ENCODE results near the gene CCDC177.

Gene CCDC177

DNA sequence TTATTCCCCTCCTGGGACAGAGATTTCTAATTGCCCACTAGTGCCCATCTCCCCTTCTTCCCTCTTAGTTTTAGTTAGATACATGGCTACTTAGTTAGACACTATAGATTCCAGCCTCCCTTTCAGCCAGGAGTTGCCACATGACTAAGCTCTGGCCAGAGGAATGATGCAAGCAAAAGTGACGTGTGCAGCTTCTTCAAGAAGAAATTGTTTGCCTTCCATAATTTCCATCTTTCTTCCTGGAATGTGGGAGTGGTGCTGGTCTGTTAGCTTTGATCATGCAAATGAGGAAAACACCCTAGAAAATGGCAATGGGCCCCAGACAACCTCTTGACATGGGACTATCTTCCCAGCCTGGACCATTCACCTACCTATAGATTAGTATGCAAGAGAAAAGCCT lies 21.4 kb downstream of the CCDC177 start:
- H3K79me1 ChIP-seq (replicated peaks; ENCODE audit: low read length, poor library complexity, severe bottlenecking) = no peaks in the 10 kb centered on the region
- no peak overlapping the region for H2BK5ac ChIP-seq (ENCODE audit: low read depth, low read length, poor library complexity, severe bottlenecking)
- H3K27ac ChIP-seq (ENCODE audit: low read length, poor library complexity, severe bottlenecking) = no peak overlapping the region
- H3K4me2 ChIP-seq (ENCODE audit: low read length, poor library complexity, severe bottlenecking) = no peak overlapping the region
- no peak overlapping the region for H3K9ac ChIP-seq (ENCODE audit: low read length)
- H2BK120ac ChIP-seq (ENCODE audit: low read depth, low read length) = no peak overlapping the region
- no peak overlapping the region for H3K4ac ChIP-seq (ENCODE audit: low read depth in 1 of 2, low read length in 2 of 2)
- peaks cover 48 to 55% of the 10 kb centered on the region in 2 experiments for H3K27me3 ChIP-seq (ENCODE audit: control insufficient read depth in 1 of 2, insufficient read depth in 1 of 2, low read length in 2 of 2)
- H4K91ac ChIP-seq (ENCODE audit: low read length) = no peak overlapping the region
- no peak overlapping the region for H2BK12ac ChIP-seq (ENCODE audit: low read length in 2 of 2)
- no peak overlapping the region for H4K8ac ChIP-seq (ENCODE audit: low read length)
- H3K18ac ChIP-seq (ENCODE audit: low read depth in 1 of 2, low read length in 2 of 2) = no peak overlapping the region
- no peak overlapping the region for H3K14ac ChIP-seq (ENCODE audit: low read length in 2 of 2)
- H3K4me1 ChIP-seq (ENCODE audit: control insufficient read depth, insufficient read depth, low read depth, low read length) = no peaks in the 10 kb centered on the region
- no peak overlapping the region for H3K4me3 ChIP-seq (ENCODE audit: insufficient read depth in 1 of 2, low read depth in 1 of 2, low read length in 2 of 2)
- H3K36me3 ChIP-seq (ENCODE audit: control insufficient read depth in 1 of 2, insufficient read depth in 2 of 2, low read depth in 1 of 2, low read length in 2 of 2) = no peaks in the 10 kb centered on the region
- no peak overlapping the region for H2AFZ ChIP-seq (ENCODE audit: low read depth, low read length)
- peak; percentile 79 for DNase-seq
- H2AK5ac ChIP-seq (ENCODE audit: low read length, severe bottlenecking) = no peak overlapping the region
- no peaks in the 10 kb centered on the region for H3K9me3 ChIP-seq (ENCODE audit: control insufficient read depth, low read length)
- 60% methylated on average over 1 of the region's 1 CpG for WGBS
- H2BK15ac ChIP-seq (ENCODE audit: low read depth, poor library complexity, severe bottlenecking) = no peak overlapping the region
- no peak overlapping the region for H3K23ac ChIP-seq (ENCODE audit: low read length in 2 of 2)

- Histone ChIP-seq H2BK15ac (ENCODE audit: low read depth, poor library complexity, severe bottlenecking) (no peak overlapping the region), H4K91ac (ENCODE audit: low read length) (no peak overlapping the region), H3K23ac (ENCODE audit: low read length in 2 of 2) (no peak overlapping the region), H2AK5ac (ENCODE audit: low read length, severe bottlenecking) (no peak overlapping the region), H2BK12ac (ENCODE audit: low read length in 2 of 2) (no peak overlapping the region), H3K9me3 (ENCODE audit: control insufficient read depth, low read length) (no peaks in the 10 kb centered on the region), H3K18ac (ENCODE audit: low read depth in 1 of 2, low read length in 2 of 2) (no peak overlapping the region), H2BK5ac (ENCODE audit: low read depth, low read length, poor library complexity, severe bottlenecking) (no peak overlapping the region), H3K27ac (ENCODE audit: low read length, poor library complexity, severe bottlenecking) (no peak overlapping the region), H3K4me2 (ENCODE audit: low read length, poor library complexity, severe bottlenecking) (no peak overlapping the region), H4K8ac (ENCODE audit: low read length) (no peak overlapping the region), H3K4me1 (ENCODE audit: control insufficient read depth, insufficient read depth, low read depth, low read length) (peaks cover 6% of the 10 kb centered on the region), H3K79me1 (replicated peaks; ENCODE audit: low read length, poor library complexity, severe bottlenecking) (no peaks in the 10 kb centered on the region), H3K4me3 (ENCODE audit: insufficient read depth in 1 of 2, low read depth in 1 of 2, low read length in 2 of 2) (no peak overlapping the region), H3K36me3 (ENCODE audit: control insufficient read depth in 1 of 2, insufficient read depth in 2 of 2, low read depth in 1 of 2, low read length in 2 of 2) (no peaks in the 10 kb centered on the region), H2AFZ (ENCODE audit: low read depth, low read length) (no peak overlapping the region), H3K27me3 (ENCODE audit: control insufficient read depth in 1 of 2, insufficient read depth in 1 of 2, low read length in 2 of 2) (peaks cover 44 to 60% of the 10 kb centered on the region in 2 experiments), H2BK120ac (ENCODE audit: low read depth, low read length) (no peak overlapping the region), H3K4ac (ENCODE audit: low read depth in 1 of 2, low read length in 2 of 2) (no peak overlapping the region), H3K9ac (ENCODE audit: low read length) (no peak overlapping the region), H3K14ac (ENCODE audit: low read length in 2 of 2) (no peak overlapping the region)
- no peak for DNase-seq
- WGBS = 92% methylated on average over 2 of the region's 2 CpGs
Observed at GRCh38 chr14:69551511-69551910, 23.2 kb downstream of the CCDC177 start.

GRCh38 chr14:69548566-69548965 lies 26.1 kb downstream of the CCDC177 start:
- Histone ChIP-seq H3K4me1 (ENCODE audit: control insufficient read depth, insufficient read depth, low read depth, low read length) (peaks cover 6% of the 10 kb centered on the region), H3K23ac (ENCODE audit: low read length in 2 of 2) (no peak overlapping the region), H2AK5ac (ENCODE audit: low read length, severe bottlenecking) (no peak overlapping the region), H3K9me3 (ENCODE audit: control insufficient read depth, low read length) (no peaks in the 10 kb centered on the region), H2AFZ (ENCODE audit: low read depth, low read length) (no peak overlapping the region), H2BK120ac (ENCODE audit: low read depth, low read length) (no peak overlapping the region), H2BK15ac (ENCODE audit: low read depth, poor library complexity, severe bottlenecking) (no peak overlapping the region), H3K79me1 (replicated peaks; ENCODE audit: low read length, poor library complexity, severe bottlenecking) (no peaks in the 10 kb centered on the region), H3K27ac (ENCODE audit: low read length, poor library complexity, severe bottlenecking) (no peak overlapping the region), H3K4me3 (ENCODE audit: insufficient read depth in 1 of 2, low read depth in 1 of 2, low read length in 2 of 2) (no peak overlapping the region), H3K14ac (ENCODE audit: low read length in 2 of 2) (no peak overlapping the region), H3K9ac (ENCODE audit: low read length) (no peak overlapping the region), H4K8ac (ENCODE audit: low read length) (no peak overlapping the region), H3K4me2 (ENCODE audit: low read length, poor library complexity, severe bottlenecking) (no peak overlapping the region), H2BK5ac (ENCODE audit: low read depth, low read length, poor library complexity, severe bottlenecking) (no peak overlapping the region), H2BK12ac (ENCODE audit: low read length in 2 of 2) (no peak overlapping the region), H4K91ac (ENCODE audit: low read length) (no peak overlapping the region), H3K27me3 (ENCODE audit: control insufficient read depth in 1 of 2, insufficient read depth in 1 of 2, low read length in 2 of 2) (peaks cover 43 to 53% of the 10 kb centered on the region in 2 experiments), H3K18ac (ENCODE audit: low read depth in 1 of 2, low read length in 2 of 2) (no peak overlapping the region), H3K36me3 (ENCODE audit: control insufficient read depth in 1 of 2, insufficient read depth in 2 of 2, low read depth in 1 of 2, low read length in 2 of 2) (no peaks in the 10 kb centered on the region), H3K4ac (ENCODE audit: low read depth in 1 of 2, low read length in 2 of 2) (no peak overlapping the region)
- 83% methylated on average over 2 of the region's 8 CpGs for WGBS
- DNase-seq = no peak

DNA sequence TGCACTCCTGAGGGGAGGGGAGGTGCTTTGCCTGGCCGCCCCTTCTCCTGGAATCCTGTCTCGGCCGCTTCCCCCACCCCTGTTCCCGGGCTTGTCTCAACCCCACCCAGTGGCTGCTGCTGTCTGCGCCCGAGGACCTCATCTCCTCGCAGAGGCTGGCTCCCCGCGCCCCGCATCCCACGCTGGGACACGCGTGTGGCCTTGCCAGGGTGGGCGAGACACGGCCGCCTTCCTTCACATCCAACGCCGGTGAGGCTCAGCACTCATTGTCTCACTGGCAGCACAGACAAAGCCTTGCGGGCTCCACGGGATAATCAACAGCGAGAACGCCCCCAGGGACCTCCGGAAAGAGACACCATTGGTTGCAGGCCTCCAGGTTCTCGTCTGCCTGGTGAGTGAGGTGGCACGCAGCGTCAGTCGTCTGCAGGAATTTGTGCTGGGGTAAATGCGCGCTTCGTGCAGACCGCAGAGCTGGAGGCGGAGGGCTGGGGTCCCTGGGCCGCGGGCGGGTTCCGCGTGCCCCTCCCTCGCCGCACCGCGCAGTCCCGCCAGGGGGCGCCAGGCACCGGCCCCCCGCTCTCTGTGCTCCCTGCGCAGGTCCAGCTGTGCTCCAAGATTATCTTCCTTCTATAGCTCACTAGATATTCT lies 26.8 kb downstream of the CCDC177 start:
- Histone ChIP-seq H3K27ac (ENCODE audit: low read length, poor library complexity, severe bottlenecking) (no peak overlapping the region), H3K9ac (ENCODE audit: low read length) (peak overlapping the region; percentile 40), H3K4me2 (ENCODE audit: low read length, poor library complexity, severe bottlenecking) (peak overlapping the region; percentile 55), H2BK15ac (ENCODE audit: low read depth, poor library complexity, severe bottlenecking) (peak overlapping the region; percentile 9), H2BK12ac (ENCODE audit: low read length in 2 of 2) (no peak overlapping the region), H4K91ac (ENCODE audit: low read length) (no peak overlapping the region), H3K9me3 (ENCODE audit: control insufficient read depth, low read length) (no peaks in the 10 kb centered on the region), H2AK5ac (ENCODE audit: low read length, severe bottlenecking) (no peak overlapping the region), H3K4me3 (ENCODE audit: insufficient read depth in 1 of 2, low read depth in 1 of 2, low read length in 2 of 2) (peak overlapping the region in 1 of 2 experiments; percentile 66), H3K79me1 (replicated peaks; ENCODE audit: low read length, poor library complexity, severe bottlenecking) (no peaks in the 10 kb centered on the region), H3K14ac (ENCODE audit: low read length in 2 of 2) (no peak overlapping the region), H3K18ac (ENCODE audit: low read depth in 1 of 2, low read length in 2 of 2) (no peak overlapping the region), H3K36me3 (ENCODE audit: control insufficient read depth in 1 of 2, insufficient read depth in 2 of 2, low read depth in 1 of 2, low read length in 2 of 2) (no peaks in the 10 kb centered on the region), H3K23ac (ENCODE audit: low read length in 2 of 2) (no peak overlapping the region), H3K27me3 (ENCODE audit: control insufficient read depth in 1 of 2, insufficient read depth in 1 of 2, low read length in 2 of 2) (peaks cover 43 to 61% of the 10 kb centered on the region in 2 experiments), H3K4ac (ENCODE audit: low read depth in 1 of 2, low read length in 2 of 2) (no peak overlapping the region), H2BK5ac (ENCODE audit: low read depth, low read length, poor library complexity, severe bottlenecking) (no peak overlapping the region), H4K8ac (ENCODE audit: low read length) (no peak overlapping the region), H3K4me1 (ENCODE audit: control insufficient read depth, insufficient read depth, low read depth, low read length) (peaks cover 6% of the 10 kb centered on the region), H2BK120ac (ENCODE audit: low read depth, low read length) (no peak overlapping the region), H2AFZ (ENCODE audit: low read depth, low read length) (peak overlapping the region; percentile 16)
- peak; percentile 22 for DNase-seq
- WGBS = 8% methylated on average over 45 of the region's 46 CpGs
